Embryonic facial prominence (tissue), 1 donor: ENCODE results near the gene PGBD5.

Experiments used
- DNase-seq: peaks from one replicate; pipeline ENCODE4 v3.0.0-alpha.2; 2016; ENCODE audit errors: extremely low spot score

PGBD5 gene

GRCh38 chr1:230349020-230349393 lies 77.1 kb downstream of the PGBD5 start:
- no peak for DNase-seq

- DNase-seq, result no peak
Observed at GRCh38 chr1:230348386-230349019, 77.6 kb downstream of the PGBD5 start.

- DNase-seq, result no peak
Observed at GRCh38 chr1:230347896-230348295, 78.2 kb downstream of the PGBD5 start.

- DNase-seq, result no peak
Observed at GRCh38 chr1:230345139-230345885, 80.8 kb downstream of the PGBD5 start.

- DNase-seq, result no peak
Observed at GRCh38 chr1:230342699-230343098, 83.4 kb downstream of the PGBD5 start.

- no peak for DNase-seq
Observed at GRCh38 chr1:230342019-230342418, 84.1 kb downstream of the PGBD5 start.

- no peak for DNase-seq
Observed at GRCh38 chr1:230341162-230341546, 85.0 kb downstream of the PGBD5 start.

GRCh38 chr1:230340526-230341161 lies 85.5 kb downstream of the PGBD5 start:
- DNase-seq, result no peak

GRCh38 chr1:230339033-230339432 lies 87.1 kb downstream of the PGBD5 start:
- DNase-seq, result no peak

GRCh38 chr1:230337266-230337665 lies 88.9 kb downstream of the PGBD5 start:
- DNase-seq, result no peak

- no peak for DNase-seq
Observed at GRCh38 chr1:230335861-230336522, 90.1 kb downstream of the PGBD5 start.

- no peak for DNase-seq
Observed at GRCh38 chr1:230334447-230334837, 91.7 kb downstream of the PGBD5 start.

- DNase-seq, result no peak
Observed at GRCh38 chr1:230333590-230334446, 92.3 kb downstream of the PGBD5 start.

GRCh38 chr1:230332575-230333066 lies 93.5 kb downstream of the PGBD5 start:
- no peak for DNase-seq

GRCh38 chr1:230332061-230332460 lies 94.1 kb downstream of the PGBD5 start:
- no peak for DNase-seq

GRCh38 chr1:230330157-230330556 lies 96.0 kb downstream of the PGBD5 start:
- no peak for DNase-seq

GRCh38 chr1:230328342-230329015 lies 97.7 kb downstream of the PGBD5 start:
- no peak for DNase-seq

- DNase-seq, result no peak
Observed at GRCh38 chr1:230327892-230328284, 98.2 kb downstream of the PGBD5 start.

- DNase-seq, result no peak
Observed at GRCh38 chr1:230326971-230327891, 98.9 kb downstream of the PGBD5 start.

- DNase-seq, result no peak
Observed at GRCh38 chr1:230323686-230324085, 102.4 kb downstream of the PGBD5 start.
